8988T (cell line): Measurements from ENCODE around the gene DLX4.

Experiments
- DNase-seq: peaks from one replicate; pipeline ENCODE4 v3.0.0; 2011

Gene DLX4

GRCh38 chr17:49970498-49970897 is 1.5 kb downstream of the DLX4 start:
- no peak for DNase-seq

DNA sequence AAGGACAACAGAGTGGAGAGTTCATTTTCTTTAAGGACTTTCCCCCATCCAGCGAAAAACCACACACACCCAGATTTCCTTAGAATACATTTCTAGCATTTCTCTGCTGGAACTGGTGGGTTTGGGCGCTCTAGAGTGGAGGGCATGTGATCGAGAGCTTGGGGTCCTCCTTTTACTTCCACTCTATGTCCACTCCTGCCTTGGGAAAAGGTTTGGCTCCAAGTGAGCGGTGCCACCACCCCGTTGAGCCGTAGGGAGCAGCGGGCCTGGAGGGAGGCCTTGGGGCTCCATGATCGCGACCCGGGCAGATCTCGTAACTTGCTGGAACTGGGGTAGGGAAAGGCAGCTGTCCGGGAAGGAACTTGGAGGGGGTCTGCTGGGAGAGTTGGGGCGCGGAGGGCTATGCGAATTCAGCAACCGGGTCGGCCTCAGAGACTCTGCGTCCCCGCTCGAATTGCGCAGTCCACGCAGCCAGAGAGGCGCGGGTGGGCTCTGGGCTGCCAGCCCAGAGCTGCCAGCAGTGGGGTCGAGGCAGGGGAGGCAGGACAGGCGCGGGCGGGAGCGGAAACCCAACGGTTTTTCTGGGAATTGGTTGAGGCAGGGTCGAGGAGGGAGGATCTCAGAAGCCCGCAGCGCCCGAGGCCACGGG is 2.3 kb downstream of the DLX4 start:
- no peak for DNase-seq

- no peak for DNase-seq
These were observed 3.0 kb downstream of the DLX4 start for GRCh38 chr17:49971848-49972485.

GRCh38 chr17:49972486-49973270 is 3.7 kb downstream of the DLX4 start:
- DNase-seq: no peak

DNA sequence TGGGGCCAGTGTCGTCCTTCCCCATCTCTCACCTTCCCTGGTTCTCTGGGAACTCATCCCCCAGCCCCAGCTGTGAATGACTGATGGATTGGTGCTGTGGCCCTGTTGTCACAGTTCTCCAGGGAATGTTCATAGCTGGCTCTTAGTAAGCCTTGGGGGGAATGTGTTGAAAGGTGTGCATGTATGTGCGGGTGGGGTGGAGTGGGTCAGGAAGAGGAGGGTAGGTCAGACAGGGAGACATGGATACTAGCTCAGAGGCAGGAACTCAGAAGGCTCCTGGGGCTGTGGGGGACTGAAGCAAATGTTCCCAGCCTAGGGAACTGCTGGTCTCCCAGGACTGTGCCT is 4.3 kb downstream of the DLX4 start:
- DNase-seq: no peak

GRCh38 chr17:49975531-49975930 is 6.5 kb downstream of the DLX4 start:
- no peak for DNase-seq

GRCh38 chr17:49976163-49976827 is 7.3 kb downstream of the DLX4 start:
- DNase-seq: no peak

- DNase-seq: no peak
These were observed 7.8 kb downstream of the DLX4 start for GRCh38 chr17:49976828-49977202.

DNA sequence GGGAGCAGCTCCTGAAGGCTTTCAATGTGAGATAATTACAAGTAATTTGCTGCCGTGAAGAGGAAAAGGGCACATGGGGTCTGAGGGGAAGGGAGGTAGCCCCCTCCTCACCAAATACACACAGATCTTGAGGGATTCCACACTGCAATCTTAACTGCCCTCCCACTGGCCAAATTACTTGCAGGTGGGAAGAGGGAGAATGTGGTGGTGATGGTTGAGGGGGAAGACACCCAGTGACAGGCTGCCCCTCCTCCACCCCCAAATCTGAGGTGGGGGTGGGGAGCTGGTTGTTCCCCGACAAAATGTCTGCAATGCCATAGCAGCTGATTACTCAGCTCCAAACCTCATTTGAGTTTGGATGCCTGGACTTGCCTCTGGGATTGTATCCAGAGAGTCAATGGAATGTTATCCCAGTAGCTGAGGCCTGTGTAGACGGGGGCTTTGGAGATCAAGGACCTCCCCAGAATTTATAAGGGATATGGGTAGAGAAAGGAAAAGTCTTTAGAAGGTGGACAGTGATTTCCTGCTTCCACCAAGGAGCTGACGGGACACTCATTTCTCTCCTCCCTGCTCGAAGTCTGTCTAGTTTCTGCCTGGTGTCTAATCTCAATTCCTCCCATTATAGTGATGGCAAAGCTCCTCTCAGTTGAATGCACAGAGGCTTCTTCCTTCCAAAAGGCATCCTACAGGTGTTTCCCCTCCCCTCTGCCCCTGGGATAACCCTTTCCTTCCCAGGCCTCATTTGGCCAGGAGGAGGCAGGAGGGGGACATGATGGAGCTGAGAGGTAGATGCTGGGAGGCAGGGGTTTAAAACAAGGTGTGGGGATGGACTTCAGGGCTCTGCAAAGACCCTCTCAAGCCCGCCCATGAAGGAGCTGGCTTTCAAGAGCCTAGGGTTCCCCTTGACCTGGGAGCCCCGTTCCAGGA is 8.7 kb downstream of the DLX4 start:
- DNase-seq: no peak

DNA sequence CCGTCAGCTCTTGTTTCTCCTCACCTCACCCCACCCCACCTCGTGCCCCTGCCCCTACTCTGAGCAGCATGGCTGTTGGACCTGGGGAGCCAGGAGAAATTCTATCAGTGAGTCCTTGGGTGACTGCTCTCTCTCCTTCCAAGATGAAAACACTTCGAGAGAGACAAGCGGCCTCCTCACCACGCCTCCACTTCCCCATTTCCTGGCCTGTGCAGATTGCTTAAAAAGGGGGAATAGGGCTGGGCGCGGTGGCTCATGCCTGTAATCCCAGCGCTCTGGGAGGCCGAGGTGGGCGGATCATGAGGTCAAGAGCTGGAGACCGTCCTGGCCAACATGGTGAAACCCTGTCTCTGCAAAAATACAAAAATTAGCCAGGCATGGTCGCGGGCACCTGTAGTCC is 9.5 kb downstream of the DLX4 start:
- DNase-seq: no peak

DNA sequence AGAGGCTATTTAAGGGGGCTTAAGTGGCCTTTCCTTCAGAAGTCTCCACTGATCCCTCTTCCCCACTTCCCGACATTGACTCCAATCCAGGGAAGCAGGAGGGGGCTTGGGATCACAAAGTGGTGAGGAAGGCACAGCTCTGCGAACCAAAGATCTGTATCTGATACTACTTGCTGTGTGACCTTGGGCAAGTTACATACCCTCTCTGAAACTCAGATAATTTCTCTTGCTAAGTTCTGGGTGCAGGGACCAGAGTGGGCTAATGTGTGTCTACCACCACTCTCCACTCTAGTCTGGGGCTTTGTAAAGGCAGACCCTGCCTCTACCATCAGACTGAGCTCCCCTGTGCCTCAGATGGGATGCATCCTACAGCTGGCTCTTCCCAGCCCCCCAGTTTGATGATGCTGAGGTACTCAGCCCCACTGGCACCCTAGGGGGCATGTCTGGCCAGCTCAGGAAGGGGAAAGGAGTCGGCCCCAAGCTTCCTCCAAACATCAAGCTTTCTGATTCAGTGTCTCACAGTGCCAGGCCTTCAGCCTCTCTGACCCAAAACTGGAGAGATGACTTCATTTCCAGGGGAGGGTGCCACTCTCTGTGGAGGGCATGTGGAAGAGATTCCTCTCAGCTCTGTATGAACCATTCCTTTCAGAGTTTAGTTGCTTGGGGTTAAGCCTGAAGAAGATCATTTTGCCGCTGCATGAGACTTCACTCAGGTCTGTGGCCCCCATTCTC is 10.9 kb downstream of the DLX4 start:
- DNase-seq: no peak

DNA sequence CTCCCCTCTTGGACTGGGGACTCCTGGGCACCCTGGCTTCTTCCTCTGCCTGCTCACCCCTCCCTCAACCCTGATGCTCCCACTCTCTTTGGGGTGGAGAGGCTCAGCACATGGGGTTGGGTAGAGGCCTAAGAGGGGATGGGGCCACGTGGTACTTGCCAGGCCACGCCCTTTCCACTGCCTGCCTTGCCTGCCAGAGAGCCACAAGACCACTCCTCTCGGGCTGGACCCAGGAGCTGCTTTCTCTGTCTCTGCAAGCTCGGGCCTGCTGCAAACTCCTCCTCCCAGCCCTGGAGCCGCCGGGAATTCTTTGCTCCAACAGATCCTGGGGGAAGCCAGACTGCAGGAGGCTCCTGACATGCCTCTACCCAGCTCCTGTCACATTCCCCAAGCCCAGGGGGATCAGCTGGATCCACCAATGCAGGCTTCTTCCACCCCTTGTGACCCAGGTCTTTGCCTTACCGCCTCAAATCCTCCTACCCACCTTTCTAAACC is 11.8 kb downstream of the DLX4 start:
- no peak for DNase-seq

- no peak for DNase-seq
These were observed 15.3 kb downstream of the DLX4 start for GRCh38 chr17:49984283-49984682.

DNA sequence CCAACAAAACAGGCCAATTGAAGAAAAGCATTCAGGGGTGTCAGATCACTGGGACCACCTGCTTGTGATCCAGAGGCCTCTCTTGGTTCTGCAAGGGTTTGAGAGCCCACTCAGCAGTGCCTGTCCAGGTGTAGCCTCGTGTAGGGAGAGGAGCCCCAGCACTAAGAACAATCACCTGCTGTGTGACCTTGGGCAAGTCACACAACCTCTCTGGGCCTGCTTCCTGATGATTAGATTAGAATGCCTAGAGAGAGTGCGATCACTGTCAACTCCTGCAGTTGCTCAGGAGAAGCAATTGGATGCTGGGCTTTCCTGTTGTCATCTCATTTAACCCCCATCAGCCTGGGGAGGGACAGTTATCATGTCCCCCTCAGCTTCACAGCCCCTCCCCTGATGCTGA is 15.8 kb downstream of the DLX4 start:
- DNase-seq: peak; percentile 5

DNA sequence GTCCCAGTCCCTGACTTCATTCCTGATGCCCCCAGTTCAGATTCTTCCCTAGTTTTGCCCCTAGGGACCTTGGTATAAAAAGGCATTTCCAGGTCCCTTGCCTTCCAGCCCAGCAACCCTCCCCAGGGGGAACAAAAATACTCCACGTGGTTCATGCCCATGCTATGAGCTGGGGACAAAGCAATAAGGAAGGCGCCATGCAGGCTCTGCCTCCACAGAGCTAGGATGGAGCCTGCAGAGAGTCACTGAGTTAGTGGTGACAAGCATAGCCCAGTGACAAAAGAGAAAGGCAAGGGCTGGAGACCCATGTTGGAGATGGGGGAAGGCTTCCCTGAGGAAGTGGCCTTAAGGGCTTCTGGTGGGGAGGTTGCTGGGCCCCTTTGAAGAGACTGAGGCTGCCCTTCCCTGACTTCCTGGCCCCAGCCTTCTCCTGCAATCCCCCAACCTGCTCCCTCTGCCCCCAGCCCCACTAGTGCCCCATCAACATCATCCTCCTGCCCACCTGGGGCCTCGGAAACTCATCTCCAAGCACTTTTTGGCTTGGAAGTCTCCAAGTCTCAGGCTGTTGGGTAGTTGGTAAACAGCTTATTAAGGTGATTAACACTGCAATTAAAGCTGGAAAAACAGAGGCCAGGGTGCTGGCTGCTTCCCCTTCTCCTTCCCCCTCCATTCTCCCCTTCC is 16.5 kb downstream of the DLX4 start:
- DNase-seq: peak; percentile 15

GRCh38 chr17:49986396-49987289 is 17.7 kb downstream of the DLX4 start:
- peak; percentile 9 for DNase-seq

GRCh38 chr17:49987290-49987585 is 18.2 kb downstream of the DLX4 start:
- peak; percentile 14 for DNase-seq

- peak; percentile 67 for DNase-seq
These were observed 18.9 kb downstream of the DLX4 start for GRCh38 chr17:49987681-49988441.

DNA sequence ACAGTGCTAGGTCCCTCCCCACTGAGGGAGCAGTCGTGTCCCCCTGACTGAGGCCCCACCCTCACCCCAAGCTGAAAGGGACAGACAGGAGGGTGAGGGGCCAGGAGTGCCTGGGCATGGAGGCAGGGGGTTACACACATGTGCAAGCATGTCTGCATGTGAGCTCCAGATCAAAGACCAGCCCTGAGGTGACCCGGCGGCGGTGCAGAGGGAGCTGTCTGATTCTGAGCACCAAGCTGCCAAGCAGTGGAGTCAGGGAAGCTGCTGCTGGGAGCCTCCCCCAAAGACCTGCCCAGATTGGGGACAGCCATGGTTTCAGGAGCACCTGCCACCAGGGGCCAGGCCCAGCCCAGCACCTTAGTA is 20.5 kb downstream of the DLX4 start:
- peak; percentile 7 for DNase-seq

GRCh38 chr17:49990331-49990730 is 21.3 kb downstream of the DLX4 start:
- DNase-seq: no peak
